H9 (cell line): Measurements from ENCODE around the gene CHCHD1. TPM values are rescaled to one million over a fixed set of nuclear protein-coding genes. Genes with fewer than 3 reads are reported as not detected.

Source experiments
- DNase-seq: peaks from one replicate; pipeline ENCODE4 v3.0.0-alpha.2; 2017
- H2AFZ ChIP-seq: one replicate; pipeline ENCODE4 v1.6.1; 2013; ENCODE audit warnings: mild to moderate bottlenecking, low read length, control low read depth, moderate library complexity
- H2AK5ac ChIP-seq: 2 replicates; pipeline ENCODE4 v1.6.1; 2013; ENCODE audit warnings: low read length, control low read depth, mixed read lengths; ENCODE audit not compliant: insufficient read length
- H2BK120ac ChIP-seq: one replicate; pipeline ENCODE4 v1.6.1; 2013; ENCODE audit warnings: low read depth, mild to moderate bottlenecking, low read length, control low read depth, inconsistent platforms; ENCODE audit not compliant: poor library complexity, severe bottlenecking
- H2BK12ac ChIP-seq: 2 replicates; pipeline ENCODE4 v1.6.1; 2013; ENCODE audit warnings: low read length, control low read depth, mixed read lengths, low read depth; ENCODE audit not compliant: insufficient read length
- H2BK15ac ChIP-seq: 2 replicates; pipeline ENCODE4 v1.6.1; 2013; ENCODE audit warnings: low read depth, low read length, control low read depth
- H2BK20ac ChIP-seq: one replicate; pipeline ENCODE4 v1.6.1; 2013; ENCODE audit warnings: low read depth, mild to moderate bottlenecking, low read length, control low read depth, inconsistent platforms; ENCODE audit not compliant: poor library complexity, severe bottlenecking
- H2BK5ac ChIP-seq: 2 replicates; pipeline ENCODE4 v1.6.1; 2013; ENCODE audit warnings: low read length, control low read depth, mixed read lengths; ENCODE audit not compliant: insufficient read length
- H3K14ac ChIP-seq: 2 replicates; pipeline ENCODE4 v1.6.1; 2013; ENCODE audit warnings: low read length, control low read depth; ENCODE audit not compliant: insufficient read depth
- H3K18ac ChIP-seq: 2 replicates; pipeline ENCODE4 v1.6.1; 2013; ENCODE audit warnings: low read depth, mild to moderate bottlenecking, mixed read lengths, low read length, control low read depth; ENCODE audit not compliant: insufficient read length
- H3K23ac ChIP-seq: 2 replicates; pipeline ENCODE4 v1.6.1; 2013; ENCODE audit warnings: low read length, control low read depth, mixed read lengths, low read depth; ENCODE audit not compliant: insufficient read length
- H3K23me2 ChIP-seq: 2 replicates; pipeline ENCODE4 v1.6.1; 2013; ENCODE audit warnings: low read depth, mild to moderate bottlenecking, mixed read lengths, low read length, control low read depth; ENCODE audit not compliant: insufficient read length, poor library complexity, severe bottlenecking
- H3K27ac ChIP-seq: 2 replicates; pipeline ENCODE4 v1.5.1; 2013; ENCODE audit warnings: low read length, control low read depth, mixed read lengths, low read depth; ENCODE audit not compliant: insufficient read length
- H3K27me3 ChIP-seq: 2 replicates; pipeline ENCODE4 v1.6.1; 2013; ENCODE audit warnings: low read length, control low read depth, inconsistent platforms; ENCODE audit not compliant: insufficient read depth
- H3K4ac ChIP-seq: 2 replicates; pipeline ENCODE4 v1.6.1; 2013; ENCODE audit warnings: low read depth, mild to moderate bottlenecking, control low read depth, inconsistent platforms, low read length, moderate library complexity
- H3K4me1 ChIP-seq: 2 replicates; pipeline ENCODE4 v1.6.1; 2013; ENCODE audit warnings: low read length, control low read depth, inconsistent platforms; ENCODE audit not compliant: insufficient read depth
- H3K4me2 ChIP-seq: 2 replicates; pipeline ENCODE4 v1.6.1; 2013; ENCODE audit warnings: low read length, control low read depth, mixed read lengths; ENCODE audit not compliant: insufficient read length, insufficient read depth
- H3K56ac ChIP-seq: 2 replicates; pipeline ENCODE4 v1.6.1; 2013; ENCODE audit warnings: low read depth, mild to moderate bottlenecking, mixed read lengths, low read length, control low read depth; ENCODE audit not compliant: insufficient read length
- H3K79me1 ChIP-seq: 2 replicates; pipeline ENCODE4 v1.6.1; 2013; ENCODE audit warnings: low read depth, mild to moderate bottlenecking, moderate library complexity, low read length, control low read depth, inconsistent platforms; ENCODE audit not compliant: insufficient read depth, poor library complexity, severe bottlenecking
- H3K79me2 ChIP-seq: 2 replicates; pipeline ENCODE4 v1.6.1; 2013; ENCODE audit warnings: low read length, control low read depth, inconsistent platforms; ENCODE audit not compliant: insufficient read depth
- H3K9ac ChIP-seq: 2 replicates; pipeline ENCODE4 v1.6.1; 2013; ENCODE audit warnings: low read length, control low read depth, mixed read lengths; ENCODE audit not compliant: insufficient read length; ENCODE audit errors: extremely low read depth
- H3K9me3 ChIP-seq: one replicate; pipeline ENCODE4 v1.6.1; 2013; ENCODE audit warnings: low read depth, low read length, inconsistent platforms; ENCODE audit not compliant: control insufficient read depth
- H3T11ph ChIP-seq: one replicate; pipeline ENCODE4 v1.6.1; 2013; ENCODE audit warnings: mild to moderate bottlenecking, low read length, control low read depth, inconsistent platforms
- H4K20me1 ChIP-seq: one replicate; pipeline ENCODE4 v1.6.1; 2013; ENCODE audit not compliant: control insufficient read depth, insufficient read length, insufficient read depth
- H4K5ac ChIP-seq: 2 replicates; pipeline ENCODE4 v1.6.1; 2013; ENCODE audit warnings: low read depth, mild to moderate bottlenecking, mixed read lengths, low read length, control low read depth; ENCODE audit not compliant: insufficient read length
- H4K8ac ChIP-seq: replicated peaks from 2 replicates; pipeline ENCODE4 v1.6.1; 2013; ENCODE audit warnings: low read length, control low read depth, mixed read lengths, low read depth; ENCODE audit not compliant: insufficient read length
- H4K91ac ChIP-seq: 2 replicates; pipeline ENCODE4 v1.6.1; 2013; ENCODE audit warnings: low read depth, mild to moderate bottlenecking, moderate library complexity, mixed read lengths, low read length, control low read depth; ENCODE audit not compliant: insufficient read length
- H3K27ac Mint-ChIP-seq, 3 experiments: 2 replicates in 2 of 3; 3 replicates in 1 of 3; pipeline ENCODE4 v1.8.0; 2020 to 2021; ENCODE audit warnings: mixed read lengths in 3 of 3, mild to moderate bottlenecking in 1 of 3, moderate library complexity in 1 of 3
- H3K27me3 Mint-ChIP-seq: 2 replicates; pipeline ENCODE4 v1.8.0; 2021; ENCODE audit warnings: low read depth, mild to moderate bottlenecking, moderate library complexity, mixed read lengths
- H3K36me3 Mint-ChIP-seq, 3 experiments: 2 replicates in 2 of 3; 3 replicates in 1 of 3; pipeline ENCODE4 v1.8.0; 2020 to 2021; ENCODE audit warnings: low read depth in 3 of 3, mixed read lengths in 3 of 3; ENCODE audit not compliant: insufficient read depth in 1 of 3
- H3K4me1 Mint-ChIP-seq, 2 experiments: 2 replicates each; pipeline ENCODE4 v1.8.0; 2020; ENCODE audit warnings: mixed read lengths in 2 of 2
- H3K4me3 Mint-ChIP-seq, 2 experiments: 2 replicates in 1 of 2; 3 replicates in 1 of 2; pipeline ENCODE4 v1.8.0; 2020 to 2021; ENCODE audit warnings: mild to moderate bottlenecking in 2 of 2, mixed read lengths in 2 of 2, moderate library complexity in 1 of 2
- H3K9me3 Mint-ChIP-seq, 2 experiments: 2 replicates in 1 of 2; 3 replicates in 1 of 2; pipeline ENCODE4 v1.8.0; 2020; ENCODE audit warnings: mild to moderate bottlenecking in 2 of 2, mixed read lengths in 2 of 2, moderate library complexity in 1 of 2
- CTCF ChIP-seq: fragments of 200-600 bp; sonication (generic); conservative IDR thresholded peaks from 3 replicates; pipeline ENCODE4 v1.8.0; 2021; ENCODE audit warnings: antibody characterized with exemption, mild to moderate bottlenecking
- WGBS: extraction: QIAGEN DNeasy Blood & Tissue Kit; methylation state at CpG from one replicate; pipeline ENCODE4 v1.1.7; 2013; ENCODE audit warnings: missing lambda C conversion rate, low lambda C conversion rate, mixed read lengths; ENCODE audit not compliant: insufficient read length; ENCODE audit errors: extremely low coverage; 5-methylcytosine and 5-hydroxymethylcytosine counted together
- total RNA-seq: library from RNA; stranded (reverse); gene quantifications from 2 replicates; pipeline ENCODE4 v1.2.1, GENCODE V29; 2021

The CHCHD1 gene
- total RNA-seq, 1 experiment from 2014 or later = 45.9 TPM

- Histone ChIP-seq H2AK5ac (no peak overlapping the region), H2BK12ac (no peak overlapping the region), H3K9ac (no peak overlapping the region), H2BK15ac (no peak overlapping the region), H3K18ac (no peak overlapping the region), H3K14ac (no peak overlapping the region), H3K79me1 (no peaks in the 10 kb centered on the region), H2BK20ac (no peak overlapping the region), H3K4me1 (no peaks in the 10 kb centered on the region), H4K20me1 (no peaks in the 10 kb centered on the region), H4K8ac (no peak overlapping the region), H2AFZ (no peak overlapping the region), H2BK120ac (no peak overlapping the region), H3K23me2 (no peaks in the 10 kb centered on the region), H3K27ac (no peak overlapping the region), H3K23ac (no peak overlapping the region), H3K79me2 (no peaks in the 10 kb centered on the region), H3K9me3 (no peaks in the 10 kb centered on the region), H3K27me3 (no peaks in the 10 kb centered on the region), H3K4me2 (no peak overlapping the region), H3K56ac (no peak overlapping the region), H2BK5ac (no peak overlapping the region), H4K91ac (no peak overlapping the region), H3T11ph (no peak overlapping the region), H4K5ac (no peak overlapping the region), H3K4ac (no peak overlapping the region)
- Mint-ChIP-seq H3K27me3 (no peaks in the 10 kb centered on the region), H3K27ac (no peak overlapping the region), H3K36me3 (peaks cover 6 to 51% (median 25%) of the 10 kb centered on the region in 3 experiments; a peak in 5 of 7 replicates), H3K9me3 (no peaks in the 10 kb centered on the region; a peak in 1 of 5 replicates), H3K4me3 (no peak overlapping the region), H3K4me1 (0 out of 4 replicates have a peak, but pooled peaks cover 0 to 3% of the 10 kb centered on the region in 2 experiments)
- no peak for DNase-seq
- WGBS = no CpG with 5 or more reads among the region's 7 CpGs
- TF ChIP-seq CTCF = no peak
These were observed 41.5 kb downstream of the CHCHD1 start for GRCh38 chr10:73823391-73823790.
